Measurements from ENCODE around the gene PIWIL1. TPM values are rescaled to one million over a fixed set of nuclear protein-coding genes. Genes with fewer than 3 reads are reported as not detected.

PIWIL1 gene
- polyA plus RNA-seq, 4 donors: 0.21 TPM; not detected in 3

GRCh38 chr12:130301559-130301958 lies 36.1 kb upstream of the PIWIL1 start:
- DNase-seq: no peak
- no peak for FAIRE-seq
- H3K27ac ChIP-seq (ENCODE audit: low read depth in 1 of 3, low read length in 2 of 3): no peak overlapping the region
- H3K36me3 ChIP-seq (ENCODE audit: control insufficient read depth in 3 of 3, insufficient read depth in 2 of 3, low read depth in 1 of 3, low read length in 3 of 3): no peaks in the 10 kb centered on the region
- no peak overlapping the region for H3K4me3 ChIP-seq (ENCODE audit: low read depth in 1 of 3, low read length in 3 of 3)
- H3K27me3 ChIP-seq (ENCODE audit: control insufficient read depth in 3 of 3, insufficient read depth in 3 of 3, low read length in 3 of 3): no peaks in the 10 kb centered on the region
- WGBS, 3 donors: 68 to 82% (median 69%) methylated on average over 14 of the region's 14 CpGs
- no peaks in the 10 kb centered on the region for H3K4me1 ChIP-seq (ENCODE audit: control insufficient read depth in 3 of 3, insufficient read depth in 2 of 3, low read depth in 1 of 3, low read length in 2 of 3)
- H3K9me3 ChIP-seq (ENCODE audit: control insufficient read depth in 2 of 2, insufficient read depth in 1 of 2, low read depth in 1 of 2, low read length in 1 of 2): peaks cover 0 to 9% of the 10 kb centered on the region in 2 donors

- Histone ChIP-seq H3K4me3 (ENCODE audit: low read depth in 1 of 3, low read length in 3 of 3) (no peak overlapping the region), H3K27me3 (ENCODE audit: control insufficient read depth in 3 of 3, insufficient read depth in 3 of 3, low read length in 3 of 3) (no peaks in the 10 kb centered on the region), H3K36me3 (ENCODE audit: control insufficient read depth in 3 of 3, insufficient read depth in 2 of 3, low read depth in 1 of 3, low read length in 3 of 3) (no peaks in the 10 kb centered on the region), H3K27ac (ENCODE audit: low read depth in 1 of 3, low read length in 2 of 3) (no peak overlapping the region), H3K4me1 (ENCODE audit: control insufficient read depth in 3 of 3, insufficient read depth in 2 of 3, low read depth in 1 of 3, low read length in 2 of 3) (no peaks in the 10 kb centered on the region), H3K9me3 (ENCODE audit: control insufficient read depth in 2 of 2, insufficient read depth in 1 of 2, low read depth in 1 of 2, low read length in 1 of 2) (peaks cover 0 to 4% of the 10 kb centered on the region in 2 donors)
- FAIRE-seq (no peak), DNase-seq (no peak)
- WGBS, 3 donors: 82 to 85% (median 82%) methylated on average over 8 of the region's 8 CpGs
These were observed 33.9 kb upstream of the PIWIL1 start for GRCh38 chr12:130303781-130304180.

- Histone ChIP-seq H3K27ac (ENCODE audit: low read depth in 1 of 3, low read length in 2 of 3) (no peak overlapping the region), H3K27me3 (ENCODE audit: control insufficient read depth in 3 of 3, insufficient read depth in 3 of 3, low read length in 3 of 3) (no peaks in the 10 kb centered on the region), H3K36me3 (ENCODE audit: control insufficient read depth in 3 of 3, insufficient read depth in 2 of 3, low read depth in 1 of 3, low read length in 3 of 3) (no peaks in the 10 kb centered on the region), H3K4me3 (ENCODE audit: low read depth in 1 of 3, low read length in 3 of 3) (no peak overlapping the region), H3K9me3 (ENCODE audit: control insufficient read depth in 2 of 2, insufficient read depth in 1 of 2, low read depth in 1 of 2, low read length in 1 of 2) (no peaks in the 10 kb centered on the region), H3K4me1 (ENCODE audit: control insufficient read depth in 3 of 3, insufficient read depth in 2 of 3, low read depth in 1 of 3, low read length in 2 of 3) (no peaks in the 10 kb centered on the region)
- FAIRE-seq (no peak), DNase-seq (no peak)
- WGBS, 3 donors: 79 to 83% (median 81%) methylated on average over 14 of the region's 14 CpGs
These were observed 29.8 kb upstream of the PIWIL1 start for GRCh38 chr12:130307859-130308258.

GRCh38 chr12:130308393-130308792 lies 29.3 kb upstream of the PIWIL1 start:
- no peaks in the 10 kb centered on the region for H3K27me3 ChIP-seq (ENCODE audit: control insufficient read depth in 3 of 3, insufficient read depth in 3 of 3, low read length in 3 of 3)
- no peak overlapping the region for H3K27ac ChIP-seq (ENCODE audit: low read depth in 1 of 3, low read length in 2 of 3)
- no peaks in the 10 kb centered on the region for H3K4me1 ChIP-seq (ENCODE audit: control insufficient read depth in 3 of 3, insufficient read depth in 2 of 3, low read depth in 1 of 3, low read length in 2 of 3)
- H3K9me3 ChIP-seq (ENCODE audit: control insufficient read depth in 2 of 2, insufficient read depth in 1 of 2, low read depth in 1 of 2, low read length in 1 of 2): no peaks in the 10 kb centered on the region
- H3K36me3 ChIP-seq (ENCODE audit: control insufficient read depth in 3 of 3, insufficient read depth in 2 of 3, low read depth in 1 of 3, low read length in 3 of 3): no peaks in the 10 kb centered on the region
- DNase-seq: no peak
- FAIRE-seq: no peak
- no peak overlapping the region for H3K4me3 ChIP-seq (ENCODE audit: low read depth in 1 of 3, low read length in 3 of 3)
- 84 to 92% (median 88%) methylated on average over 6 of the region's 6 CpGs for WGBS, 3 donors

- H3K27me3 ChIP-seq (ENCODE audit: control insufficient read depth in 3 of 3, insufficient read depth in 3 of 3, low read length in 3 of 3): no peaks in the 10 kb centered on the region
- no peak overlapping the region for H3K27ac ChIP-seq (ENCODE audit: low read depth in 1 of 3, low read length in 2 of 3)
- 69 to 90% (median 76%) methylated on average over 3 of the region's 3 CpGs for WGBS, 3 donors
- no peak for FAIRE-seq
- H3K4me1 ChIP-seq (ENCODE audit: control insufficient read depth in 3 of 3, insufficient read depth in 2 of 3, low read depth in 1 of 3, low read length in 2 of 3): no peaks in the 10 kb centered on the region
- no peak overlapping the region for H3K4me3 ChIP-seq (ENCODE audit: low read depth in 1 of 3, low read length in 3 of 3)
- DNase-seq: no peak
- peaks cover 0 to 3% of the 10 kb centered on the region in 2 donors for H3K9me3 ChIP-seq (ENCODE audit: control insufficient read depth in 2 of 2, insufficient read depth in 1 of 2, low read depth in 1 of 2, low read length in 1 of 2)
- H3K36me3 ChIP-seq (ENCODE audit: control insufficient read depth in 3 of 3, insufficient read depth in 2 of 3, low read depth in 1 of 3, low read length in 3 of 3): no peaks in the 10 kb centered on the region
These were observed 21.4 kb upstream of the PIWIL1 start for GRCh38 chr12:130316251-130316650.

GRCh38 chr12:130320536-130320935 lies 17.2 kb upstream of the PIWIL1 start:
- Histone ChIP-seq H3K36me3 (ENCODE audit: control insufficient read depth in 3 of 3, insufficient read depth in 2 of 3, low read depth in 1 of 3, low read length in 3 of 3) (no peaks in the 10 kb centered on the region), H3K27ac (ENCODE audit: low read depth in 1 of 3, low read length in 2 of 3) (no peak overlapping the region), H3K4me1 (ENCODE audit: control insufficient read depth in 3 of 3, insufficient read depth in 2 of 3, low read depth in 1 of 3, low read length in 2 of 3) (no peaks in the 10 kb centered on the region), H3K27me3 (ENCODE audit: control insufficient read depth in 3 of 3, insufficient read depth in 3 of 3, low read length in 3 of 3) (no peaks in the 10 kb centered on the region), H3K9me3 (ENCODE audit: control insufficient read depth in 2 of 2, insufficient read depth in 1 of 2, low read depth in 1 of 2, low read length in 1 of 2) (no peaks in the 10 kb centered on the region), H3K4me3 (ENCODE audit: low read depth in 1 of 3, low read length in 3 of 3) (no peak overlapping the region)
- no peak for FAIRE-seq
- DNase-seq: no peak
- 64 to 73% (median 72%) methylated on average over 2 of the region's 2 CpGs for WGBS, 3 donors

GRCh38 chr12:130322263-130322662 lies 15.4 kb upstream of the PIWIL1 start:
- H3K27me3 ChIP-seq (ENCODE audit: control insufficient read depth in 3 of 3, insufficient read depth in 3 of 3, low read length in 3 of 3): no peaks in the 10 kb centered on the region
- FAIRE-seq (no peak), DNase-seq (no peak)
- 83 to 86% (median 84%) methylated on average over 3 of the region's 3 CpGs for WGBS, 3 donors
- no peaks in the 10 kb centered on the region for H3K9me3 ChIP-seq (ENCODE audit: control insufficient read depth in 2 of 2, insufficient read depth in 1 of 2, low read depth in 1 of 2, low read length in 1 of 2)
- no peaks in the 10 kb centered on the region for H3K4me1 ChIP-seq (ENCODE audit: control insufficient read depth in 3 of 3, insufficient read depth in 2 of 3, low read depth in 1 of 3, low read length in 2 of 3)
- no peak overlapping the region for H3K27ac ChIP-seq (ENCODE audit: low read depth in 1 of 3, low read length in 2 of 3)
- no peak overlapping the region for H3K4me3 ChIP-seq (ENCODE audit: low read depth in 1 of 3, low read length in 3 of 3)
- no peaks in the 10 kb centered on the region for H3K36me3 ChIP-seq (ENCODE audit: control insufficient read depth in 3 of 3, insufficient read depth in 2 of 3, low read depth in 1 of 3, low read length in 3 of 3)

GRCh38 chr12:130330685-130331084 lies 7.0 kb upstream of the PIWIL1 start:
- DNase-seq: no peak
- H3K36me3 ChIP-seq (ENCODE audit: control insufficient read depth in 3 of 3, insufficient read depth in 2 of 3, low read depth in 1 of 3, low read length in 3 of 3): no peaks in the 10 kb centered on the region
- H3K27ac ChIP-seq (ENCODE audit: low read depth in 1 of 3, low read length in 2 of 3): no peak overlapping the region
- H3K9me3 ChIP-seq (ENCODE audit: control insufficient read depth in 2 of 2, insufficient read depth in 1 of 2, low read depth in 1 of 2, low read length in 1 of 2): no peaks in the 10 kb centered on the region
- peaks cover 0 to 4% (median 3%) of the 10 kb centered on the region in 3 donors for H3K27me3 ChIP-seq (ENCODE audit: control insufficient read depth in 3 of 3, insufficient read depth in 3 of 3, low read length in 3 of 3)
- no peak overlapping the region for H3K4me3 ChIP-seq (ENCODE audit: low read depth in 1 of 3, low read length in 3 of 3)
- no peaks in the 10 kb centered on the region for H3K4me1 ChIP-seq (ENCODE audit: control insufficient read depth in 3 of 3, insufficient read depth in 2 of 3, low read depth in 1 of 3, low read length in 2 of 3)
- 74 to 86% (median 83%) methylated on average over 9 of the region's 9 CpGs for WGBS, 3 donors
- no peak for FAIRE-seq

- no peak for FAIRE-seq
- WGBS, 3 donors: 77 to 81% (median 81%) methylated on average over 14 of the region's 14 CpGs
- no peak for DNase-seq
These were observed 6.5 kb upstream of the PIWIL1 start for GRCh38 chr12:130331146-130331545.

More at GRCh38 chr12:130331146-130331545, 6.5 kb upstream of the PIWIL1 start:
- no peak overlapping the region for H3K4me3 ChIP-seq (ENCODE audit: low read depth in 1 of 3, low read length in 3 of 3)
- no peak overlapping the region for H3K27ac ChIP-seq (ENCODE audit: low read depth in 1 of 3, low read length in 2 of 3)
- no peaks in the 10 kb centered on the region for H3K9me3 ChIP-seq (ENCODE audit: control insufficient read depth in 2 of 2, insufficient read depth in 1 of 2, low read depth in 1 of 2, low read length in 1 of 2)
- no peaks in the 10 kb centered on the region for H3K36me3 ChIP-seq (ENCODE audit: control insufficient read depth in 3 of 3, insufficient read depth in 2 of 3, low read depth in 1 of 3, low read length in 3 of 3)
- H3K27me3 ChIP-seq (ENCODE audit: control insufficient read depth in 3 of 3, insufficient read depth in 3 of 3, low read length in 3 of 3): peaks cover 0 to 4% (median 3%) of the 10 kb centered on the region in 3 donors
- H3K4me1 ChIP-seq (ENCODE audit: control insufficient read depth in 3 of 3, insufficient read depth in 2 of 3, low read depth in 1 of 3, low read length in 2 of 3): no peaks in the 10 kb centered on the region
